Measurements from ENCODE around the gene HPRT1.

HPRT1 gene

GRCh38 chrX:134545510-134545909, 85.5 kb downstream of the HPRT1 start:
- DNase-seq, result no peak

GRCh38 chrX:134546187-134546586, 86.2 kb downstream of the HPRT1 start:
- DNase-seq, result no peak

- no peak for DNase-seq
Measured at GRCh38 chrX:134547047-134547679, 87.2 kb downstream of the HPRT1 start.

GRCh38 chrX:134548257-134549201, 88.6 kb downstream of the HPRT1 start:
- DNase-seq, result no peak

Data from activated naive CD4-positive, alpha-beta T cell treated with Interleukin-2 at 50 U/mL for 16 hours (primary cell).